ENCODE results near the gene RELB. TPM values are rescaled to one million over a fixed set of nuclear protein-coding genes. Genes with fewer than 3 reads are reported as not detected.

RELB gene
- total and polyA plus RNA-seq, 9 of the 15 experiments (the other 6 are each of a cell fraction or from before 2014, with no cell fraction given) = 0.15 to 1.1 (median 0.28) TPM; not detected in 2

- Histone ChIP-seq H3K79me2 (ENCODE audit: control insufficient read depth, insufficient read depth, low read length) (peaks cover 39% of the 10 kb centered on the region), H3K9ac (ENCODE audit: insufficient read depth in 1 of 2, low read depth in 2 of 2, low read length in 2 of 2) (peak overlapping the region in 1 of 2 experiments; percentile 40; a peak in 1 of 4 replicates), H3K4me2 (ENCODE audit: insufficient read depth, low read length) (no peak overlapping the region), H3K36me3 (ENCODE audit: control insufficient read depth, insufficient read depth, low read length) (peaks cover 74% of the 10 kb centered on the region; the same call in 2 of the 3 replicates), H3K4me3 (no peak overlapping the region), H3K4me1 (replicated peaks in 1 of 2; ENCODE audit: control insufficient read depth in 2 of 2, insufficient read depth in 2 of 2, low read length in 2 of 2) (peaks cover 3 to 10% of the 10 kb centered on the region in 2 experiments; a peak in 3 of 5 replicates), H3K27me3 (ENCODE audit: control insufficient read depth in 2 of 2, insufficient read depth in 2 of 2, low read length in 2 of 2) (no peaks in the 10 kb centered on the region), H2AFZ (ENCODE audit: low read depth, low read length) (no peak overlapping the region), H4K20me1 (replicated peaks; ENCODE audit: control insufficient read depth, insufficient read depth, low read length) (peaks cover 17% of the 10 kb centered on the region), H3K9me3 (replicated peaks; ENCODE audit: control insufficient read depth, insufficient read depth, low read depth, low read length) (no peaks in the 10 kb centered on the region), H3K9me1 (ENCODE audit: control insufficient read depth, insufficient read depth, low read length) (no peaks in the 10 kb centered on the region), H3K27ac (ENCODE audit: extremely low read depth, low read depth, low read length) (no peak overlapping the region)
- FAIRE-seq = no peak
- no TSS peak for BruUV-seq (replicated peaks)
- in situ Hi-C loops (cut with MboI) = loop anchor here (10.0 kb wide), 1 partner anchor 157 kb away; the partner anchor contains the start of gene TOMM40
- ChIA-PET POLR2A (interaction anchor here (1.4 to 1.6 kb wide), 2 partner anchors 8 to 41 kb away, joined by 4 read pairs; partner anchors contain the start of gene PPP1R37), CTCF (ENCODE audit: low intra/inter-chr PET ratio) (no interaction called here)
- DNase-seq (ENCODE audit: extremely low read depth in 1 of 4, low spot score in 3 of 4) = no peak
- intact Hi-C loops (cut with micrococcal nuclease) = no loop called here
- ATAC-seq = no peak
- 75% methylated on average over 9 of the region's 9 CpGs for WGBS (ENCODE audit: insufficient coverage, low coverage, missing lambda C conversion rate)
- TF ChIP-seq FIP1L1 (IDR thresholded peaks at IDR 0.05; ENCODE audit: low read depth, low read length, poor library complexity, severe bottlenecking) = no peak
- TF ChIP-seq, protein P1, sequence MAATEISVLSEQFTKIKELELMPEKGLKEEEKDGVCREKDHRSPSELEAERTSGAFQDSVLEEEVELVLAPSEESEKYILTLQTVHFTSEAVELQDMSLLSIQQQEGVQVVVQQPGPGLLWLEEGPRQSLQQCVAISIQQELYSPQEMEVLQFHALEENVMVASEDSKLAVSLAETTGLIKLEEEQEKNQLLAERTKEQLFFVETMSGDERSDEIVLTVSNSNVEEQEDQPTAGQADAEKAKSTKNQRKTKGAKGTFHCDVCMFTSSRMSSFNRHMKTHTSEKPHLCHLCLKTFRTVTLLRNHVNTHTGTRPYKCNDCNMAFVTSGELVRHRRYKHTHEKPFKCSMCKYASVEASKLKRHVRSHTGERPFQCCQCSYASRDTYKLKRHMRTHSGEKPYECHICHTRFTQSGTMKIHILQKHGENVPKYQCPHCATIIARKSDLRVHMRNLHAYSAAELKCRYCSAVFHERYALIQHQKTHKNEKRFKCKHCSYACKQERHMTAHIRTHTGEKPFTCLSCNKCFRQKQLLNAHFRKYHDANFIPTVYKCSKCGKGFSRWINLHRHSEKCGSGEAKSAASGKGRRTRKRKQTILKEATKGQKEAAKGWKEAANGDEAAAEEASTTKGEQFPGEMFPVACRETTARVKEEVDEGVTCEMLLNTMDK (IDR thresholded peaks at IDR 0.05; ENCODE audit: borderline replicate concordance, insufficient read depth, low read depth, low read length, poor library complexity, severe bottlenecking) = no peak
- no peak for TF ChIP-seq TRIM28 (IDR thresholded peaks at IDR 0.05)
- no peak for TF ChIP-seq CTBP1 (IDR thresholded peaks at IDR 0.05; ENCODE audit: borderline replicate concordance)
- no peak for TF ChIP-seq SUPT5H (IDR thresholded peaks at IDR 0.05)
- no peak for TF ChIP-seq ZZZ3 (IDR thresholded peaks at IDR 0.05)
- TF ChIP-seq, protein P2, sequence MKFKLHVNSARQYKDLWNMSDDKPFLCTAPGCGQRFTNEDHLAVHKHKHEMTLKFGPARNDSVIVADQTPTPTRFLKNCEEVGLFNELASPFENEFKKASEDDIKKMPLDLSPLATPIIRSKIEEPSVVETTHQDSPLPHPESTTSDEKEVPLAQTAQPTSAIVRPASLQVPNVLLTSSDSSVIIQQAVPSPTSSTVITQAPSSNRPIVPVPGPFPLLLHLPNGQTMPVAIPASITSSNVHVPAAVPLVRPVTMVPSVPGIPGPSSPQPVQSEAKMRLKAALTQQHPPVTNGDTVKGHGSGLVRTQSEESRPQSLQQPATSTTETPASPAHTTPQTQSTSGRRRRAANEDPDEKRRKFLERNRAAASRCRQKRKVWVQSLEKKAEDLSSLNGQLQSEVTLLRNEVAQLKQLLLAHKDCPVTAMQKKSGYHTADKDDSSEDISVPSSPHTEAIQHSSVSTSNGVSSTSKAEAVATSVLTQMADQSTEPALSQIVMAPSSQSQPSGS (CRISPR knock-in tag; IDR thresholded peaks at IDR 0.05) = no peak
- no peak for TF ChIP-seq ZNF347 (CRISPR knock-in tag; IDR thresholded peaks at IDR 0.05; ENCODE audit: low read depth)
- no peak for TF ChIP-seq SAFB2 (IDR thresholded peaks at IDR 0.05; ENCODE audit: borderline replicate concordance, low read depth, low read length, severe bottlenecking)
- TF ChIP-seq, protein P3, sequence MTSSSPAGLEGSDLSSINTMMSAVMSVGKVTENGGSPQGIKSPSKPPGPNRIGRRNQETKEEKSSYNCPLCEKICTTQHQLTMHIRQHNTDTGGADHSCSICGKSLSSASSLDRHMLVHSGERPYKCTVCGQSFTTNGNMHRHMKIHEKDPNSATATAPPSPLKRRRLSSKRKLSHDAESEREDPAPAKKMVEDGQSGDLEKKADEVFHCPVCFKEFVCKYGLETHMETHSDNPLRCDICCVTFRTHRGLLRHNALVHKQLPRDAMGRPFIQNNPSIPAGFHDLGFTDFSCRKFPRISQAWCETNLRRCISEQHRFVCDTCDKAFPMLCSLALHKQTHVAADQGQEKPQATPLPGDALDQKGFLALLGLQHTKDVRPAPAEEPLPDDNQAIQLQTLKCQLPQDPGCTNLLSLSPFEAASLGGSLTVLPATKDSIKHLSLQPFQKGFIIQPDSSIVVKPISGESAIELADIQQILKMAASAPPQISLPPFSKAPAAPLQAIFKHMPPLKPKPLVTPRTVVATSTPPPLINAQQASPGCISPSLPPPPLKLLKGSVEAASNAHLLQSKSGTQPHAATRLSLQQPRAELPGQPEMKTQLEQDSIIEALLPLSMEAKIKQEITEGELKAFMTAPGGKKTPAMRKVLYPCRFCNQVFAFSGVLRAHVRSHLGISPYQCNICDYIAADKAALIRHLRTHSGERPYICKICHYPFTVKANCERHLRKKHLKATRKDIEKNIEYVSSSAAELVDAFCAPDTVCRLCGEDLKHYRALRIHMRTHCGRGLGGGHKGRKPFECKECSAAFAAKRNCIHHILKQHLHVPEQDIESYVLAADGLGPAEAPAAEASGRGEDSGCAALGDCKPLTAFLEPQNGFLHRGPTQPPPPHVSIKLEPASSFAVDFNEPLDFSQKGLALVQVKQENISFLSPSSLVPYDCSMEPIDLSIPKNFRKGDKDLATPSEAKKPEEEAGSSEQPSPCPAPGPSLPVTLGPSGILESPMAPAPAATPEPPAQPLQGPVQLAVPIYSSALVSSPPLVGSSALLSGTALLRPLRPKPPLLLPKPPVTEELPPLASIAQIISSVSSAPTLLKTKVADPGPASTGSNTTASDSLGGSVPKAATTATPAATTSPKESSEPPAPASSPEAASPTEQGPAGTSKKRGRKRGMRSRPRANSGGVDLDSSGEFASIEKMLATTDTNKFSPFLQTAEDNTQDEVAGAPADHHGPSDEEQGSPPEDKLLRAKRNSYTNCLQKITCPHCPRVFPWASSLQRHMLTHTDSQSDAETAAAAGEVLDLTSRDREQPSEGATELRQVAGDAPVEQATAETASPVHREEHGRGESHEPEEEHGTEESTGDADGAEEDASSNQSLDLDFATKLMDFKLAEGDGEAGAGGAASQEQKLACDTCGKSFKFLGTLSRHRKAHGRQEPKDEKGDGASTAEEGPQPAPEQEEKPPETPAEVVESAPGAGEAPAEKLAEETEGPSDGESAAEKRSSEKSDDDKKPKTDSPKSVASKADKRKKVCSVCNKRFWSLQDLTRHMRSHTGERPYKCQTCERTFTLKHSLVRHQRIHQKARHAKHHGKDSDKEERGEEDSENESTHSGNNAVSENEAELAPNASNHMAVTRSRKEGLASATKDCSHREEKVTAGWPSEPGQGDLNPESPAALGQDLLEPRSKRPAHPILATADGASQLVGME (CRISPR knock-in tag; IDR thresholded peaks at IDR 0.05) = no peak
- TF ChIP-seq KDM1A (IDR thresholded peaks at IDR 0.05) = no peak
- no peak for TF ChIP-seq ZFPM2 (CRISPR knock-in tag; IDR thresholded peaks at IDR 0.05)
- no peak for TF ChIP-seq BCL6 (CRISPR knock-in tag; IDR thresholded peaks at IDR 0.05)
- no peak for TF ChIP-seq ZNF212 (CRISPR knock-in tag; IDR thresholded peaks at IDR 0.05)
Measured at GRCh38 chr19:45051929-45052579, 50.8 kb downstream of the RELB start.

Data from K562 (cell line).